ENCODE measurements around the gene ARL8A.

DNA sequence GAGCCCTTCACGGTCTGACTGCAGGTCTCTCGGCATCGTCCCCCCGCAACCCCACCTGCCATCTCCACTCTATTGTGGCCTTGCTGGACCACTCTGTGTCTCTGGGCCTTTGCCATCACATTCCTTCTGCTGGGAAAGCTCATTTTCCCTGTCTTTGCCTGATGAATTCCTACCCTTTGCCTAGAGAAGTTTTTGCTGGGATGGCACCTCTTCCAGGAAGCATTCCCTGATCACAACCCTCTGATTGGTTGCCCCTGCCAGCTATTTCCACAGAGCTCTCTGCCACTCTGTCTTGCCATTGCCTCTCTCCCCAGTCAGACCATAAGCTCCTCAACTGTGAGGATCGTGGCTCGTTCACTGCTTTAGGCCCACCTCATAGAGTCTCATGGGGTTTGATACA, 50.7 kb downstream of the ARL8A start:
- TF ChIP-seq POLR2A (IDR thresholded peaks at IDR 0.05; ENCODE audit: borderline replicate concordance, extremely low read depth, insufficient read depth, insufficient read length) = no peak
- TF ChIP-seq, protein P1, sequence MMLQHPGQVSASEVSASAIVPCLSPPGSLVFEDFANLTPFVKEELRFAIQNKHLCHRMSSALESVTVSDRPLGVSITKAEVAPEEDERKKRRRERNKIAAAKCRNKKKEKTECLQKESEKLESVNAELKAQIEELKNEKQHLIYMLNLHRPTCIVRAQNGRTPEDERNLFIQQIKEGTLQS (IDR thresholded peaks at IDR 0.05) = no peak
- TF ChIP-seq, protein P2, sequence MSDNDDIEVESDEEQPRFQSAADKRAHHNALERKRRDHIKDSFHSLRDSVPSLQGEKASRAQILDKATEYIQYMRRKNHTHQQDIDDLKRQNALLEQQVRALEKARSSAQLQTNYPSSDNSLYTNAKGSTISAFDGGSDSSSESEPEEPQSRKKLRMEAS (IDR thresholded peaks at IDR 0.05) = no peak
